Neural cell (in vitro differentiated cells): Measurements from ENCODE around the gene OR2J3. TPM values are rescaled to one million over a fixed set of nuclear protein-coding genes. Genes with fewer than 3 reads are reported as not detected.
"Not testable (repeated sequence)": the region's sequence is repeated elsewhere in the genome, so short reads cannot be mapped to it uniquely, and the experiment has no call there.

ENCODE experiments used
- H2AFZ ChIP-seq: fragments of 200-600, 300-800 bp; sonication (generic), shearing (Covaris generic); 2 replicates; pipeline ENCODE4 v1.6.0; 2014; ENCODE audit warnings: low read depth, mild to moderate bottlenecking, antibody characterized with exemption, low read length, moderate library complexity
- H3F3A ChIP-seq: fragments of 200-600 bp; shearing (Covaris generic); 2 replicates; pipeline ENCODE4 v1.6.1; 2016; ENCODE audit warnings: mild to moderate bottlenecking, moderate library complexity, mixed read lengths, antibody characterized with exemption, low read length; ENCODE audit not compliant: insufficient read depth, poor library complexity, severe bottlenecking
- H3K27ac ChIP-seq: fragments of 200-600, 300-800 bp; sonication (generic), shearing (Covaris generic); 2 replicates; pipeline ENCODE4 v1.5.1; 2014; ENCODE audit warnings: mild to moderate bottlenecking, low read length, moderate library complexity
- H3K27me3 ChIP-seq: fragments of 300-800, 200-600 bp; sonication (generic), shearing (Covaris generic); 2 replicates; pipeline ENCODE4 v1.6.0; 2014; ENCODE audit warnings: mild to moderate bottlenecking, low read depth, low read length, moderate library complexity; ENCODE audit not compliant: insufficient read depth
- H3K36me3 ChIP-seq: fragments of 300-800, 200-600 bp; sonication (generic), shearing (Covaris generic); 2 replicates; pipeline ENCODE4 v1.5.1; 2014; ENCODE audit warnings: mild to moderate bottlenecking, antibody characterized with exemption, low read length, moderate library complexity; ENCODE audit not compliant: insufficient read depth
- H3K4me2 ChIP-seq: fragments of 300-800, 200-600 bp; sonication (generic), shearing (Covaris generic); 2 replicates; pipeline ENCODE4 v1.6.0; 2014; ENCODE audit warnings: mild to moderate bottlenecking, low read length
- H3K4me3 ChIP-seq: fragments of 300-800, 200-600 bp; sonication (generic), shearing (Covaris generic); 2 replicates; pipeline ENCODE4 v1.5.1; 2014; ENCODE audit warnings: mild to moderate bottlenecking, low read length, moderate library complexity
- H3K79me2 ChIP-seq: fragments of 200-600 bp; shearing (Covaris generic); replicated peaks from 2 replicates; pipeline ENCODE4 v1.6.0; 2014; ENCODE audit warnings: mild to moderate bottlenecking, low read length, moderate library complexity; ENCODE audit not compliant: insufficient read depth
- H3K9ac ChIP-seq: fragments of 300-800, 200-600 bp; sonication (generic), shearing (Covaris generic); 2 replicates; pipeline ENCODE4 v1.6.1; 2016; ENCODE audit warnings: mild to moderate bottlenecking, low read length, mixed read lengths
- H3K9me2 ChIP-seq: fragments of 200-600 bp; shearing (Covaris generic); 2 replicates; pipeline ENCODE4 v1.6.1; 2016; ENCODE audit warnings: mild to moderate bottlenecking, low read length, mixed read lengths; ENCODE audit not compliant: insufficient read depth
- H3K9me3 ChIP-seq: fragments of 200-600, 300-800 bp; sonication (generic), shearing (Covaris generic); 2 replicates; pipeline ENCODE4 v1.6.1; 2016; ENCODE audit warnings: mild to moderate bottlenecking, mixed run types, low read length, moderate library complexity, mixed read lengths
- H4K20me1 ChIP-seq: fragments of 200-600 bp; shearing (Covaris generic); 2 replicates; pipeline ENCODE4 v1.6.1; 2016; ENCODE audit warnings: mild to moderate bottlenecking, mixed run types; ENCODE audit not compliant: insufficient read depth
- EP300 ChIP-seq: fragments of 450-650 bp; conservative IDR thresholded peaks from 2 replicates; pipeline ENCODE4 v1.6.1; 2014; ENCODE audit warnings: antibody characterized with exemption, mild to moderate bottlenecking, moderate library complexity; ENCODE audit not compliant: poor library complexity, severe bottlenecking
- EZH2 ChIP-seq: fragments of 200-600, 300-800 bp; shearing (Covaris generic), sonication (generic); IDR thresholded peaks from 2 replicates; pipeline ENCODE4 v1.6.1; 2014; ENCODE audit warnings: antibody characterized with exemption, low read length, borderline replicate concordance, mild to moderate bottlenecking; ENCODE audit not compliant: insufficient read depth, poor library complexity, severe bottlenecking
- MXI1 ChIP-seq: fragments of 450-650 bp; conservative IDR thresholded peaks from 2 replicates; pipeline ENCODE4 v1.6.1; 2014; ENCODE audit warnings: antibody characterized with exemption, mild to moderate bottlenecking; ENCODE audit not compliant: poor library complexity, severe bottlenecking
- POLR2AphosphoS5 ChIP-seq: IDR thresholded peaks from 2 replicates; pipeline ENCODE4 v1.6.1; 2012
- RAD21 ChIP-seq: fragments of 450-650 bp; conservative IDR thresholded peaks from 2 replicates; pipeline ENCODE4 v1.6.1; 2014; ENCODE audit warnings: antibody characterized with exemption, mild to moderate bottlenecking, moderate library complexity
- SMC3 ChIP-seq: fragments of 450-650 bp; conservative IDR thresholded peaks from 2 replicates; pipeline ENCODE4 v1.6.1; 2014; ENCODE audit warnings: antibody characterized with exemption, mild to moderate bottlenecking, moderate library complexity; ENCODE audit not compliant: poor library complexity
- TAF1 ChIP-seq: IDR thresholded peaks from 2 replicates; pipeline ENCODE4 v1.6.1; 2012; ENCODE audit warnings: low read depth
- polyA plus RNA-seq: library from polyadenylated mRNA; depleted of rRNA; stranded (reverse); fragments of >200 nt; gene quantifications from 2 replicates; pipeline ENCODE4 v1.2.3, GENCODE V29; 2014
- TF ChIP-seq, protein P1 (sequence below): IDR thresholded peaks from 2 replicates; pipeline ENCODE4 v1.6.1; 2012; ENCODE audit warnings: borderline replicate concordance
- TF ChIP-seq, protein P2 (sequence below): fragments of 450-650 bp; IDR thresholded peaks from 2 replicates; pipeline ENCODE4 v1.5.1; 2014; ENCODE audit warnings: antibody characterized with exemption, mild to moderate bottlenecking, moderate library complexity; ENCODE audit not compliant: poor library complexity, severe bottlenecking

The OR2J3 gene
- polyA plus RNA-seq, 1 donor from 2014 or later: not detected

DNA sequence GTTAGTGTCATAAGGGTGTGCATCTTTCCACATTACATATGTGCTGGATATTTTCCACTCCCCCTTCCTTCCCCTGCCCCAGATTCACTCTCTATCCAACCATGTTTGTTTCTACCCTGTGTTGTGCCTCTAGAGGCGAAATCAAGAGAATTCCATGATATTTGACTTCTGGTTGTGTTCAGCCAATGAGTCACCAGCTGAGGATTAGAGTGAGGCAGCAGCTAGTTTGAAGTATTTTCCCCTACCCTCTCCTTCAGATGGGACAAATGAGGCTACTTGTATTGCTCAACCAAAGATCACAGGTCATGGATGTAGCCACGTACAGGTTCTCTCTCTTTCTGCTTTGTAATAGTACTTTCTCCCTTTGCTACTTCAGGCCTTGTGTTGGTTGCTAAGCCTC lies 38.3 kb downstream of the OR2J3 start:
- no peak overlapping the region for H3K9ac ChIP-seq
- peaks cover 7% of the 10 kb centered on the region for H3K9me3 ChIP-seq
- no peak overlapping the region for H3K4me3 ChIP-seq
- H3K36me3 ChIP-seq: no peaks in the 10 kb centered on the region
- H3K4me2 ChIP-seq: no peak overlapping the region
- H3F3A ChIP-seq: no peaks in the 10 kb centered on the region
- TF ChIP-seq RAD21 (no peak), EZH2 (no peak), TAF1 (no peak), POLR2AphosphoS5 (no peak), EP300 (no peak), MXI1 (no peak), SMC3 (no peak)
- TF ChIP-seq, protein P1, sequence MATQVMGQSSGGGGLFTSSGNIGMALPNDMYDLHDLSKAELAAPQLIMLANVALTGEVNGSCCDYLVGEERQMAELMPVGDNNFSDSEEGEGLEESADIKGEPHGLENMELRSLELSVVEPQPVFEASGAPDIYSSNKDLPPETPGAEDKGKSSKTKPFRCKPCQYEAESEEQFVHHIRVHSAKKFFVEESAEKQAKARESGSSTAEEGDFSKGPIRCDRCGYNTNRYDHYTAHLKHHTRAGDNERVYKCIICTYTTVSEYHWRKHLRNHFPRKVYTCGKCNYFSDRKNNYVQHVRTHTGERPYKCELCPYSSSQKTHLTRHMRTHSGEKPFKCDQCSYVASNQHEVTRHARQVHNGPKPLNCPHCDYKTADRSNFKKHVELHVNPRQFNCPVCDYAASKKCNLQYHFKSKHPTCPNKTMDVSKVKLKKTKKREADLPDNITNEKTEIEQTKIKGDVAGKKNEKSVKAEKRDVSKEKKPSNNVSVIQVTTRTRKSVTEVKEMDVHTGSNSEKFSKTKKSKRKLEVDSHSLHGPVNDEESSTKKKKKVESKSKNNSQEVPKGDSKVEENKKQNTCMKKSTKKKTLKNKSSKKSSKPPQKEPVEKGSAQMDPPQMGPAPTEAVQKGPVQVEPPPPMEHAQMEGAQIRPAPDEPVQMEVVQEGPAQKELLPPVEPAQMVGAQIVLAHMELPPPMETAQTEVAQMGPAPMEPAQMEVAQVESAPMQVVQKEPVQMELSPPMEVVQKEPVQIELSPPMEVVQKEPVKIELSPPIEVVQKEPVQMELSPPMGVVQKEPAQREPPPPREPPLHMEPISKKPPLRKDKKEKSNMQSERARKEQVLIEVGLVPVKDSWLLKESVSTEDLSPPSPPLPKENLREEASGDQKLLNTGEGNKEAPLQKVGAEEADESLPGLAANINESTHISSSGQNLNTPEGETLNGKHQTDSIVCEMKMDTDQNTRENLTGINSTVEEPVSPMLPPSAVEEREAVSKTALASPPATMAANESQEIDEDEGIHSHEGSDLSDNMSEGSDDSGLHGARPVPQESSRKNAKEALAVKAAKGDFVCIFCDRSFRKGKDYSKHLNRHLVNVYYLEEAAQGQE: no peak
- TF ChIP-seq, protein P2, sequence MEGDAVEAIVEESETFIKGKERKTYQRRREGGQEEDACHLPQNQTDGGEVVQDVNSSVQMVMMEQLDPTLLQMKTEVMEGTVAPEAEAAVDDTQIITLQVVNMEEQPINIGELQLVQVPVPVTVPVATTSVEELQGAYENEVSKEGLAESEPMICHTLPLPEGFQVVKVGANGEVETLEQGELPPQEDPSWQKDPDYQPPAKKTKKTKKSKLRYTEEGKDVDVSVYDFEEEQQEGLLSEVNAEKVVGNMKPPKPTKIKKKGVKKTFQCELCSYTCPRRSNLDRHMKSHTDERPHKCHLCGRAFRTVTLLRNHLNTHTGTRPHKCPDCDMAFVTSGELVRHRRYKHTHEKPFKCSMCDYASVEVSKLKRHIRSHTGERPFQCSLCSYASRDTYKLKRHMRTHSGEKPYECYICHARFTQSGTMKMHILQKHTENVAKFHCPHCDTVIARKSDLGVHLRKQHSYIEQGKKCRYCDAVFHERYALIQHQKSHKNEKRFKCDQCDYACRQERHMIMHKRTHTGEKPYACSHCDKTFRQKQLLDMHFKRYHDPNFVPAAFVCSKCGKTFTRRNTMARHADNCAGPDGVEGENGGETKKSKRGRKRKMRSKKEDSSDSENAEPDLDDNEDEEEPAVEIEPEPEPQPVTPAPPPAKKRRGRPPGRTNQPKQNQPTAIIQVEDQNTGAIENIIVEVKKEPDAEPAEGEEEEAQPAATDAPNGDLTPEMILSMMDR: no peak
- H3K9me2 ChIP-seq: no peaks in the 10 kb centered on the region
- no peaks in the 10 kb centered on the region for H3K79me2 ChIP-seq
- H4K20me1 ChIP-seq: no peaks in the 10 kb centered on the region
- no peak overlapping the region for H3K27ac ChIP-seq
- no peak overlapping the region for H2AFZ ChIP-seq
- no peaks in the 10 kb centered on the region for H3K27me3 ChIP-seq

DNA sequence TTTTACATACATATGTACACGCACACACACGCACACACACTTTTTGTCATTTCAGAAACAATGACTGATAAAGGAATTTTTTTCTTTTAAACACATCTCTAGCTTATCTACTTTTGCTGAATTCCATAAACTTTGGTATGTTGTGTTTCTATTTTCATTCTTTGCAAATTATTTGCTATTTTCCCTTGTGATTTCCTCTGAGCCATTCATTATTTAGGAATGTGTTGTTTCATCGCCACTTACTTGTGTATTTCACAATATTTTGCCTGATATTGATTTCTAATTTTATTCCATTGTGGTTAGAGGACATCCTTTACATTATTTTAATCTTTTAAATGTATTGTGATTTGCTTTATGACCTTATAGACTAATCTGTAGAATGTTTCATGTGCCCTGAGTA lies 39.2 kb downstream of the OR2J3 start:
- Histone ChIP-seq H3K27me3 (no peaks in the 10 kb centered on the region), H3F3A (no peaks in the 10 kb centered on the region), H2AFZ (no peak overlapping the region), H3K4me3 (no peak overlapping the region), H3K27ac (no peak overlapping the region), H4K20me1 (no peaks in the 10 kb centered on the region), H3K36me3 (no peaks in the 10 kb centered on the region), H3K9me2 (no peaks in the 10 kb centered on the region), H3K9me3 (peaks cover 7% of the 10 kb centered on the region), H3K9ac (no peak overlapping the region), H3K4me2 (no peak overlapping the region), H3K79me2 (no peaks in the 10 kb centered on the region)
- TF ChIP-seq, protein P1: no peak
- TF ChIP-seq, protein P2: no peak
- no peak for TF ChIP-seq EP300
- TF ChIP-seq EZH2: no peak
- TF ChIP-seq TAF1: no peak
- no peak for TF ChIP-seq MXI1
- TF ChIP-seq SMC3: no peak
- TF ChIP-seq RAD21: no peak
- no peak for TF ChIP-seq POLR2AphosphoS5

DNA sequence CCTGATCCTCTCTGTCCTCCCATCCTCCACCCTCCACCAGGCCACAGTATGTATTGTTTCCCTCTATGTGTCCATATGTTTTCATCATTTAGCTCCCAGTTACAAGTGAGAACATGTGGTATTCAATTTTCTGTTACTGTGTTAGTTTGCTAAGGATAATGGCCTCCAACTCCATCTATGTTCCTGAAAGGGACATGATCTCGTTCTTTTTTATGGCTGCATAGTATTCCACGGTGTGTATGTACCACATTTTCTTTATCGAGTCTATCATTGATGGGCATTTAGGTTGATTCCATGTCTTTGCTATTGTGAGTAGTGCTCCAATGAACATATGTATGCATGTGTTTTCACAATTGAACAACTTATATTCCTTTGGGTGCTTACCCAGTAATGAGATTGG lies 41.6 kb downstream of the OR2J3 start:
- not testable (repeated sequence) for H3K9me2 ChIP-seq, H3K27ac ChIP-seq, H3F3A ChIP-seq, H4K20me1 ChIP-seq, H3K27me3 ChIP-seq, H2AFZ ChIP-seq, H3K4me2 ChIP-seq, H3K79me2 ChIP-seq, H3K9ac ChIP-seq, H3K4me3 ChIP-seq, H3K36me3 ChIP-seq, H3K9me3 ChIP-seq
